Effector memory CD4-positive, alpha-beta T cell (primary cell): ENCODE results near the gene PQBP1.

Experiments
- DNase-seq, 3 donors: peaks; one replicate each; pipeline ENCODE4 v3.0.0-alpha.2; 2020
- H3K27ac ChIP-seq: 2 replicates; pipeline ENCODE4 v1.7.0; 2013; ENCODE audit warnings: mild to moderate bottlenecking, low read length, moderate library complexity; ENCODE audit not compliant: insufficient read depth, poor library complexity, severe bottlenecking
- H3K27me3 ChIP-seq: replicated peaks from 2 replicates; pipeline ENCODE4 v1.7.0; 2013; ENCODE audit warnings: mild to moderate bottlenecking, low read length; ENCODE audit not compliant: insufficient read depth, control insufficient read depth, poor library complexity, severe bottlenecking
- H3K36me3 ChIP-seq: 2 replicates; pipeline ENCODE4 v1.7.0; 2013; ENCODE audit warnings: mild to moderate bottlenecking, low read length, moderate library complexity; ENCODE audit not compliant: control insufficient read depth, insufficient read depth
- H3K4me1 ChIP-seq: 2 replicates; pipeline ENCODE4 v1.7.0; 2013; ENCODE audit warnings: low read length, mild to moderate bottlenecking; ENCODE audit not compliant: control insufficient read depth, insufficient read depth, poor library complexity, severe bottlenecking
- H3K4me3 ChIP-seq: 2 replicates; pipeline ENCODE4 v1.7.0; 2013; ENCODE audit warnings: low read length, low read depth, mild to moderate bottlenecking; ENCODE audit not compliant: insufficient read depth, poor library complexity, severe bottlenecking
- H3K9me3 ChIP-seq: 2 replicates; pipeline ENCODE4 v1.7.0; 2013; ENCODE audit warnings: mild to moderate bottlenecking, low read length, moderate library complexity; ENCODE audit not compliant: control insufficient read depth

PQBP1 gene

DNA sequence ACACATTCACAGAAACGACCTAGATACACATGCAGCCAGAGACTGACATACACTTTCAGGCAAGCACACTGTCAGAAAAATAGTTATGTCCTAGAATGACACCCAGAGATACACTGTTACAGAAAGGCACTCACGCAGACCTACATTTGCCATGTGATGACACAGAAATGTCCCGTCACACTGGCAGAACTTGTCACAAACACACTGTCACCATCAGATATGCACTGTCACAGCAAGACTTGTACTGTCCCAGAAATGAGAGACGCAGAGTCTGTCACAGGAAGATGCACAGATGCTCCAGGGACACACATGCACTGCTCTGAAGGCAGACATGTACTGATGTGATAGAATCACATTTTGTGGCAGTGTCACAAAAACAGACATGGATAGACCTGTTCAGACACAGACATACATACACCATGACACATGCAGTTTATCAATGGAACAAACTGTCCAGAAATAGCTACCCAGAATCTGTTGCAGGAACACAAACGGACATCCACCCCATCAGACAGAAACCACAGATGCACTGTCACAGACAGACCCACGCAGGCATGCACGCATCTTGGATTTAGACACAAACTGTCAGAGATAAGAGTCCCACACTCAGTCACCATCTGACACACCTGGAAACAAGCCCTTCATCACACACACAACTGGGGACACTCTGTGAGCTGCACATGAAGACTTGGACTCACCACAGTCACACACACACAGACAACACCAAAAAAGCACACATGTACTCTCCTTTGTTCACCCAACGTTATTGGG lies 22.4 kb downstream of the PQBP1 start:
- Histone ChIP-seq H3K9me3 (no peaks in the 10 kb centered on the region), H3K27ac (peak overlapping the region; percentile 97), H3K4me3 (peak overlapping the region; percentile 79), H3K27me3 (no peaks in the 10 kb centered on the region), H3K4me1 (peaks cover 46% of the 10 kb centered on the region), H3K36me3 (peaks cover 30% of the 10 kb centered on the region)
- DNase-seq = peak in 1 of 3 donors; percentile 26

DNA sequence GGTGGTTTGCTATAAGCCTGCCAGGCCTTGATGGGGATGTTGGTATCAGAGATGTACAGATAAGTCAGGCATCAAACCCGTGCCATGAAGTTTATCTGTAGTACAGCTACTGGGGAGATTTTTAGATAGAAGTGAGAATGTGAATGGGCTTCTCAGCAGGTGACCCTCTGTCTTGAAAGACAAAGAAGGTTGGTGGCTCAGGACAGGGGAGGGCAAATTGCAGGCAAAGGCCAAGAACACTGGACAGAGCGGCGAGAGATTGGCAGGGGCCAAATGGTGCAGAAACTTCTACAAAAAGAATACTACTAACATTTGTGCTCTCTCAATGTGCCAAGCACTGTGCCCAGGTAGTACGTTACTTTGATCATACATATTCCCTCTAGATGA lies 23.0 kb downstream of the PQBP1 start:
- Histone ChIP-seq H3K27me3 (no peaks in the 10 kb centered on the region), H3K27ac (peak overlapping the region; percentile 97), H3K36me3 (peaks cover 30% of the 10 kb centered on the region), H3K4me1 (peaks cover 40% of the 10 kb centered on the region), H3K9me3 (no peaks in the 10 kb centered on the region), H3K4me3 (peak overlapping the region; percentile 79)
- no peak for DNase-seq

DNA sequence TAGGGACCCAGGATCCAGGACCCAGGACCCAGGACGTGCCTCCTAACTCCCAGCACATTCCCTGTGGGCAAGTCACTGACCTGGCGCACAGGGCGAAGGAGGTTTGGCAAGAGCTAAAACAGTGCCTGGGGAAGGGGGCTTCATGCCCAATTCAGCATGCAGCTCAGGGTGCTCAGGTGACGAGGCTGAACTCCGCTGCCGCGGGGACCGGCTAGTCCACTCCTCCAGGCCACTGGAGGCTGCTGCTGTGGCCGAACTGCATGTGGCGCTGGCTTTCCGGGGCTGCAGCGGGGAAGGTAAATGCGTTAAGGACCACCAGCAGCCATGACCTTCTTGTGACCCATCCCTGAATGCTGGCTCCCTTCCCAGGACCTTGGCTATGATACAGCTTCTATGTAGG lies 26.0 kb downstream of the PQBP1 start:
- Histone ChIP-seq H3K27ac (peak overlapping the region; percentile 97), H3K4me3 (no peak overlapping the region), H3K4me1 (peaks cover 32% of the 10 kb centered on the region), H3K27me3 (no peaks in the 10 kb centered on the region), H3K9me3 (no peaks in the 10 kb centered on the region), H3K36me3 (peaks cover 20% of the 10 kb centered on the region)
- no peak for DNase-seq

DNA sequence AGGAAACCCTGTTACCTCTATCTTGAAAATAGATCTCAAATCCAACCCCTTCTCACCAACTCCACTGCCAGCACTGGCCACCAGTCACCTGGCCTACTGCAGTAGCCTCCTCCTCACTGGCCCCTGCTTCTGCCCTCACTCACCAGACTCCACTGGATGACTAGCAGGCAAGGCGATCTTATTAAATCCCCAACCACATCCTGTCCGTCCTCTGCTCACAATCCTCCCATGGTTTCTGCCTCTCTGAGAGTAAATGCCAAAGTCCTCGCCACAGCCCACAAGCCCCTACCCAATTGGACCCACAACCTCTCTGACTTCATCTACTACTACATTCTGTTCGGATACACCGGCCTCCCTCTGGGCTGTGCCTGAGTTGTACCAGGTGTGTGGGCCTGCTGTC lies 26.5 kb downstream of the PQBP1 start:
- Histone ChIP-seq H3K36me3 (peaks cover 20% of the 10 kb centered on the region), H3K9me3 (no peaks in the 10 kb centered on the region), H3K4me1 (peaks cover 31% of the 10 kb centered on the region), H3K27me3 (no peaks in the 10 kb centered on the region), H3K27ac (peak overlapping the region; percentile 18), H3K4me3 (no peak overlapping the region)
- no peak for DNase-seq

DNA sequence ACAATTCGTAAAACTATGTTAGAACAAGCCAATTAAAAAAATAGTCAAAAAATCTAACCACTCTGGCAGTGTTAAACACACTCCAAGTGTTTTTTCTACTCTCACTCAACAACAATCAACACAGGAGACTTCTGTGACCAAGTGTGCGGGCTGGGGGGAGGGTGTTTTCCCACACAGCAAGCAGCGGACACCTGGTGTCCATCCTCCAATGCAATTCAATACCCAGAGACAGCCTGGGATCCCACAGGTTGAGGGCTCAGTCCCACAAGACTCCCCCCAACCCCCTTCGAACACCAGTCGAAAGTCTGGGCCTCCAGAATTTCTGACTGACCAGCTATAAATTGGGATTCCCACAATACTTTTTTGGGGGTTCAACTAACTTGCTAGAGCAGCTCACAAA lies 29.4 kb downstream of the PQBP1 start:
- DNase-seq = no peak
- Histone ChIP-seq H3K36me3 (peaks cover 20% of the 10 kb centered on the region), H3K27me3 (no peaks in the 10 kb centered on the region), H3K4me3 (no peak overlapping the region), H3K27ac (no peak overlapping the region), H3K9me3 (no peaks in the 10 kb centered on the region), H3K4me1 (peaks cover 15% of the 10 kb centered on the region)

DNA sequence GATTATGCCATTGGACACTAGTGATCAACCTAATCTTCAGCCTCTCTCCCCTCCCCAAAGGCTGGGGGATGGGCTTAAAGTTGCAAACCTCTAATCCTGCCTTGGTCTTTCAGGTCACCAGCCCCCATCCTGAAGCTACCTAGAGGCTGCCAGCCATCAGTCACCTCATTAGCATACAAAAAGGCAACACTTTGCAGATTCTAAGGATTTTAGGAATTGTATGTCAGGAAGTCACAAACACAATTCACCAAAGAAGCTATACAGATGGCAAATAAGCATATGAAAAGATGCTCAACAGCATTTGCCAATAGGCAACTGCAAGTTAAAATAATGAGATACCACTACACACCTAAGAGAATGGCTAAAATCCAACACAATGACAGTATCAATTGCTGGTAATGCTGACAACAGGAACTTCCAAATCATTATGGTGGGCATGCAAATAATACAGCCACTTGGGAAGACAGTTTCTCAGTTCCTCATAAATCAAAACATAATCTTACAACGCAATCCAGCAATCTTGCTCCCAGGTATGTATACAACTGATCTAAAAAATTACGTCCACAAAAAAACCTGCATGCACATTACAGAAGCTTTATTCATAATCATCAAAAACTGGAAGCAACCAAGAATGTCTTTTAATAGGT lies 30.1 kb downstream of the PQBP1 start:
- Histone ChIP-seq H3K36me3 (peaks cover 20% of the 10 kb centered on the region), H3K27me3 (no peaks in the 10 kb centered on the region), H3K4me1 (peaks cover 12% of the 10 kb centered on the region), H3K4me3 (no peak overlapping the region), H3K27ac (no peak overlapping the region), H3K9me3 (no peaks in the 10 kb centered on the region)
- no peak for DNase-seq

DNA sequence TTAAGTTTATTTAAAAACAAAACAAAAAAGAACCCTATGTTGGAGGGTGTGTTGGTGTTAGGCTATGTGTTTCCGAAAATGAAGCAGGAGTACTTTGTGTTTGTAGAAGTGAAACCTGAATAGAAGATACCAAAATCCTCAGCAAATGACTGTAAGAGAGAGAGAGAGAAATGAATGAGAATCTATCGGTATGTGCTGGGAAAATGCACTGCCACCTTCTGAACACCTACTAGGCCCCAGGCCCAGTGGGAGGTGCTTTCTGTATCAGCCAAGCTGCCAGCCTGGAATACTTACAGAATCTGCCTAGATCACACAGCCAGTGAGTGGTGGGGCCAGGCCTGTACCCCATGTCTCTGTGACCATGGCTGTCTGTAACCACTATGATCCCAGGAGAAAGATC lies 36.0 kb downstream of the PQBP1 start:
- peaks cover 42% of the 10 kb centered on the region for H3K4me1 ChIP-seq

DNA sequence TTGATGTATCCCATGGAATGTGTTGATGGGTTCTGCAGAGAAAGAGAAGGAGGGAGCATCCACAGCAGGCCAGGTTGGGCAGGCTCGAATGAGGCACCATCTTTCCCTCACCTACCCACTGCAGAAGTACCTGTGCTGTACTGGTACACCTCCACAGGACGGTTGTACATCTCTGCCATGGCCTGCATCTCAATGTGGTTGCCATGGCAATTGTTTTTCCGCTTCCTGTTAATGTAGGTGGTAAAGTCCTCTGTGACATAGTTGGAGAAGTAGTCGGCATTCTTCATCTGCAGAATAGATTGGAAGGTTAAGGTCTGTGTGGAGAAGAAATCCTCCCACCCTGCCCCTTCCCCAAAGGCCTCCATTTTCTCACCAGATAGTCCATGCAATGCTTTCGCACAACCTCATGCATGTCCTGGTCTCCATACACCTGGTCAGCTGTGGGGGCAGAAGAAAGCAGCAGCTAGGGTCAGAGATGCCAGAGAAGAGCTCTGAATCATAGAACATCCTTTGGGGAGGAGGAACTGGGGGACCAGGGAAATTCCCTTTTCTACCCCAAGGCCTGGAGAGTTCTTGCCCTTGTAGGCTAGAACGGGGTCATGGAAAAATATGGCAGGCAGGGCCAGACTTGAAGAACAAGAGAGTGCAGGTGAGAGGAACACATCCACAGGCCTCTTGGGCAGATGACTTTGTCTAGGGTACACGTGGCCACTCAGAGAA lies 37.0 kb downstream of the PQBP1 start:
- peak in 1 of 3 donors; percentile 25 for DNase-seq
- peaks cover 7% of the 10 kb centered on the region for H3K36me3 ChIP-seq
- no peaks in the 10 kb centered on the region for H3K9me3 ChIP-seq
- H3K4me3 ChIP-seq = no peak overlapping the region
- H3K27me3 ChIP-seq = no peaks in the 10 kb centered on the region
- peak overlapping the region; percentile 74 for H3K27ac ChIP-seq
- peaks cover 52% of the 10 kb centered on the region for H3K4me1 ChIP-seq

More for the DNA sequence above, 36.0 kb downstream of the PQBP1 start:
- H3K9me3 ChIP-seq = no peaks in the 10 kb centered on the region
- DNase-seq = no peak
- no peak overlapping the region for H3K4me3 ChIP-seq
- H3K27me3 ChIP-seq = no peaks in the 10 kb centered on the region
- peaks cover 7% of the 10 kb centered on the region for H3K36me3 ChIP-seq
- peak overlapping the region; percentile 74 for H3K27ac ChIP-seq

DNA sequence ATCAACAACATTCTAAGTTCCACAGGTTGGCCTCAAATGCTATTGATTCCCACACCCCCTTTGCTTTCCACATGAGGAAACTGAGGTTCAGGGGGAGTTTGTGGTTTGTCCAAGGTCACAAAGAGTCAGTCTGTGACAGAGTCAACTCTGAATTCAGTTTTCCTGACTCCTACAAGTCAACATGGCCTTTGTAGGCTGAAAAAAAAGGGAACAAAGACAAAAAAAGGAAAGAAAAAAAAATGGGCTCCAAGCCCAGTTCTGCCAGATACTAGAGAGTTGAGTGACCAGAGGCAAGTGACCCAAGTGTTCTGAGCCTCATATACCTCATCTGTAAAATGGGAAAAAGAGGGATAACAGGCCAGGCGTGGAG lies 37.6 kb downstream of the PQBP1 start:
- Histone ChIP-seq H3K9me3 (no peaks in the 10 kb centered on the region), H3K36me3 (peaks cover 7% of the 10 kb centered on the region), H3K4me3 (no peak overlapping the region), H3K27ac (peak overlapping the region; percentile 74), H3K4me1 (peaks cover 57% of the 10 kb centered on the region), H3K27me3 (no peaks in the 10 kb centered on the region)
- no peak for DNase-seq
